ENCODE data around the gene MAP1A. TPM values are rescaled to one million over a fixed set of nuclear protein-coding genes. Genes with fewer than 3 reads are reported as not detected.

MAP1A gene
- polyA plus RNA-seq, 1 donor, result 28.3 TPM

- DNase-seq (ENCODE audit: low read depth), result no peak
These were observed 6.2 kb upstream of the MAP1A start for GRCh38 chr15:43511012-43511885.

- DNase-seq (ENCODE audit: low read depth), result no peak
These were observed 3.9 kb upstream of the MAP1A start for GRCh38 chr15:43513550-43513949.

GRCh38 chr15:43514241-43515057 lies 3.0 kb upstream of the MAP1A start:
- DNase-seq (ENCODE audit: low read depth), result peak; percentile 73

GRCh38 chr15:43515741-43516140 lies 1.7 kb upstream of the MAP1A start:
- DNase-seq (ENCODE audit: low read depth), result no peak

DNA sequence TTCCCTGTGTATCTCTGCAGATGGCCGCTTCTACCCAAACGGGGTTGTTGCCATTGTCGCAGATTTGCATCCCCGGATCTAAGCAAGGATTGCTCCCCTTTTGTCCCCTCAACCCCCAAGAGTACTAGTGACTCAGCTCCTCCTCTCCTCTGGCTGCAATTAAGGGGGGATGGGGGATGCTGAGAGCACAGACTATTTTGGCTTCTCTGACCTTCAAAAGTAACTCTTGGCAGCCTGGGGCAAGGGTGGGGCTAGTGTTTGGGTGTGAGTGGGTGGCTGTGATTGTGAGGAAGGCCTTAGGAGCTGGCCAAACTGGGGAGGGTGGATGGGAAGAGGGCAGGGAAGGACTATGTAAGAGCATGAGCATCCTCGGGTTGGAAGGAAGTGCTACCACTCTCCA lies 1.2 kb upstream of the MAP1A start:
- no peak for DNase-seq (ENCODE audit: low read depth)

- DNase-seq (ENCODE audit: low read depth), result no peak
These were observed 531 bp upstream of the MAP1A start for GRCh38 chr15:43516801-43517353.

DNA sequence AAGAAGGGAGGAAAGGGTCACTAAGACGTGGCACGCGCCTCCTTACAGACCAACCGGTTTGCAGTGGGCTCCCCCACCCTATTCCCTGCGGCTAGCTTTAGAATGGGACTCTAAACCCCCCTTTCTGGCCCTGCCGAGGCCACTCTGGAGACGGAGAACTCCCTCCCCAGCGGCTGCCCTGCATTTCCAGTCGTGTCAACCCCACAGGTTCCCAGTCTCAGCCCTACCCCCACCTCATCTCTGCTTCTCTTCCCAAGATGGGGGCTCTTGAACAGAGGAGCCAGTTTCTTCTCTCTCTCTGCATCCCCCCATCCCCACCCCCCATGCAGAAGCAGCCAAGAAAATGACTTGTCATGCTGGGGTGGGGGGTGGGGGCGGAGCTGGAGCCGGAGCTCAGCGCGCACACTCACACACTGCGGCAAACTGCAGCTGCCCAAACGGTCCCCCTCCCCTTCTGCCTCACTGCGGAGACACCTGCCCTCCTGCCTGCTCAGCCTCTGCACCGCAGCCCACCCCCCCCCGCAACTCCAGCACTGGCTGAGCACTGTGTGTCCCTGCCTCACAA lies 871 bp downstream of the MAP1A start:
- no peak for DNase-seq (ENCODE audit: low read depth)

DNA sequence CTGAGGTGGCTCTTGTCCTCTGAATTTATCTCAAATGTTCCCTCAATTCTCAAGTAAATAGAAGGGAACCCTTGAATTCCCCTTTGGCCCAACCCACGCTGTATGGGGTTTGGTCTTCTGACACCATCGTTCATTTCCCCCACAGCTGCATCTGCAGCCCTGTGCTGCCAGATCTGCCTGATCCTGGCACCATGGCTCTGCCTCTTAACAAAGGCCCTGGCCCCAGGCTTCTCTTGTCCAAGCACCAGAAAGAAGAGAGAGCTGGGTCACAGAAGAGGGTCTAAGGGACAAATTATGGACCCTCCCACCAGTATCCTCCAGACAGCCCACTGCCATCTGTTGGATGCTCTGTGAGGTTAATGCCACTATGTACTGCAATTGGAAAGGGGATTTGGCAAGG lies 1.8 kb downstream of the MAP1A start:
- DNase-seq (ENCODE audit: low read depth), result no peak

- no peak for DNase-seq (ENCODE audit: low read depth)
These were observed 2.7 kb downstream of the MAP1A start for GRCh38 chr15:43520138-43520537.

- DNase-seq (ENCODE audit: low read depth), result no peak
These were observed 4.0 kb downstream of the MAP1A start for GRCh38 chr15:43521419-43521818.

DNA sequence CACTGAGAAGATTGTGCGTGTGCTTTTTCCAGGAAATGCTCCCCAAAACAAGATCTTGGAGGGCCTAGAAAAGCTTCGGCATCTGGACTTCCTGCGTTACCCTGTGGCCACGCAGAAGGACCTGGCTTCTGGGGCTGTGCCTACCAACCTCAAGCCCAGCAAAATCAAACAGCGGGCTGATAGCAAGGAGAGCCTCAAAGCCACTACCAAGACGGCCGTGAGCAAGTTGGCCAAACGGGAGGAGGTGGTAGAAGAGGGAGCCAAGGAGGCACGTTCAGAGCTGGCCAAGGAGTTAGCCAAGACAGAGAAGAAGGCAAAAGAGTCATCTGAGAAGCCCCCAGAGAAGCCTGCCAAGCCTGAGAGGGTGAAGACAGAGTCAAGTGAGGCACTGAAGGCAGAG lies 4.8 kb downstream of the MAP1A start:
- no peak for DNase-seq (ENCODE audit: low read depth)

- no peak for DNase-seq (ENCODE audit: low read depth)
These were observed 6.2 kb downstream of the MAP1A start for GRCh38 chr15:43523646-43524045.

DNA sequence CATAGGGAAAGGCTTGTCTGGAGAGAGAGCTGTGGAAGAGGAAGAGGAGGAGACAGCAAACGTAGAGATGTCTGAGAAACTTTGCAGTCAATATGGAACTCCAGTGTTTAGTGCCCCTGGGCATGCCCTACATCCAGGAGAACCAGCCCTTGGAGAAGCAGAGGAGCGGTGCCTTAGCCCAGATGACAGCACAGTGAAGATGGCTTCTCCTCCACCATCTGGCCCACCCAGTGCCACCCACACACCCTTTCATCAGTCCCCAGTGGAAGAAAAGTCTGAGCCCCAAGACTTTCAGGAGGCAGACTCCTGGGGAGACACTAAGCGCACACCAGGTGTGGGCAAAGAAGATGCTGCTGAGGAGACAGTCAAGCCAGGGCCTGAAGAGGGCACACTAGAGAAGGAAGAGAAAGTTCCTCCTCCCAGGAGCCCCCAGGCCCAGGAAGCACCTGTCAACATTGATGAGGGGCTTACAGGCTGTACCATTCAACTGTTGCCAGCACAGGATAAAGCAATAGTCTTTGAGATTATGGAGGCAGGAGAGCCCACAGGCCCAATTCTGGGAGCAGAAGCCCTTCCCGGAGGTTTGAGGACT lies 6.9 kb downstream of the MAP1A start:
- DNase-seq (ENCODE audit: low read depth), result no peak

GRCh38 chr15:43525131-43525530 lies 7.7 kb downstream of the MAP1A start:
- DNase-seq (ENCODE audit: low read depth), result no peak

DNA sequence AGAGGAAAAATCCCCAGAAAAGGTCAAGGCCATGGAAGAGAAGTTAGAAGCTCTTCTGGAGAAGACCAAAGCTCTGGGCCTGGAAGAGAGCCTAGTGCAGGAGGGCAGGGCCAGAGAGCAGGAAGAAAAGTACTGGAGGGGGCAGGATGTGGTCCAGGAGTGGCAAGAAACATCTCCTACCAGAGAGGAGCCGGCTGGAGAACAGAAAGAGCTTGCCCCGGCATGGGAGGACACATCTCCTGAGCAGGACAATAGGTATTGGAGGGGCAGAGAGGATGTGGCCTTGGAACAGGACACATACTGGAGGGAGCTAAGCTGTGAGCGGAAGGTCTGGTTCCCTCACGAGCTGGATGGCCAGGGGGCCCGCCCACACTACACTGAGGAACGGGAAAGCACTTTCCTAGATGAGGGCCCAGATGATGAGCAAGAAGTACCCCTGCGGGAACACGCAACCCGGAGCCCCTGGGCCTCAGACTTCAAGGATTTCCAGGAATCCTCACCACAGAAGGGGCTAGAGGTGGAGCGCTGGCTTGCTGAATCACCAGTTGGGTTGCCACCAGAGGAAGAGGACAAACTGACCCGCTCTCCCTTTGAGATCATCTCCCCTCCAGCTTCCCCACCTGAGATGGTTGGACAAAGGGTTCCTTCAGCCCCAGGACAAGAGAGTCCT lies 9.0 kb downstream of the MAP1A start:
- no peak for DNase-seq (ENCODE audit: low read depth)

GRCh38 chr15:43527016-43527801 lies 9.8 kb downstream of the MAP1A start:
- DNase-seq (ENCODE audit: low read depth), result no peak

- no peak for DNase-seq (ENCODE audit: low read depth)
These were observed 10.6 kb downstream of the MAP1A start for GRCh38 chr15:43527802-43528541.

DNA sequence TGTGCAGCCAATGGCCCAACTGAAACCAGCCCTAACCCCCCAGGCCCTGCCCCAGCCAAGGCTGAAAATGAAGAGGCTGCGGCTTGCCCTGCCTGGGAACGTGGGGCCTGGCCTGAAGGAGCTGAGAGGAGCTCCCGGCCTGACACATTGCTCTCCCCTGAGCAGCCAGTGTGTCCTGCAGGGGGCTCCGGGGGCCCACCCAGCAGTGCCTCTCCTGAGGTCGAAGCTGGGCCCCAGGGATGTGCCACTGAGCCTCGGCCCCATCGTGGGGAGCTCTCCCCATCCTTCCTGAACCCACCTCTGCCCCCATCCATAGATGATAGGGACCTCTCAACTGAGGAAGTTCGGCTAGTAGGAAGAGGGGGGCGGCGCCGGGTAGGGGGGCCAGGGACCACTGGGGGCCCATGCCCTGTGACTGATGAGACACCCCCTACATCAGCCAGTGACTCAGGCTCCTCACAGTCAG lies 11.2 kb downstream of the MAP1A start:
- DNase-seq (ENCODE audit: low read depth), result no peak

- DNase-seq (ENCODE audit: low read depth), result no peak
These were observed 11.7 kb downstream of the MAP1A start for GRCh38 chr15:43529141-43529540.
